GM21786 (cell line): ENCODE data around the gene TMEM272.

Source experiments
- ATAC-seq: cut with Tn5 transposase; IDR thresholded peaks from one replicate; pipeline ENCODE4 v1.9.1; 2021; ENCODE audit not compliant: unreplicated experiment

TMEM272 gene

GRCh38 chr13:51783428-51784094, 61.4 kb downstream of the TMEM272 start:
- no peak for ATAC-seq

- ATAC-seq, result no peak
These were observed 62.8 kb downstream of the TMEM272 start for GRCh38 chr13:51782026-51782710.

- peak; percentile 75 for ATAC-seq
These were observed 63.5 kb downstream of the TMEM272 start for GRCh38 chr13:51781246-51782022.

- ATAC-seq, result no peak
These were observed 64.9 kb downstream of the TMEM272 start for GRCh38 chr13:51780099-51780498.

GRCh38 chr13:51778392-51778791, 66.6 kb downstream of the TMEM272 start:
- no peak for ATAC-seq

GRCh38 chr13:51777921-51778320, 67.1 kb downstream of the TMEM272 start:
- no peak for ATAC-seq

GRCh38 chr13:51776179-51776578, 68.8 kb downstream of the TMEM272 start:
- ATAC-seq, result no peak

- no peak for ATAC-seq
These were observed 71.5 kb downstream of the TMEM272 start for GRCh38 chr13:51773515-51773914.

GRCh38 chr13:51772781-51773180, 72.2 kb downstream of the TMEM272 start:
- no peak for ATAC-seq

GRCh38 chr13:51772105-51772455, 72.9 kb downstream of the TMEM272 start:
- ATAC-seq, result no peak

- ATAC-seq, result no peak
These were observed 73.4 kb downstream of the TMEM272 start for GRCh38 chr13:51771418-51772104.

GRCh38 chr13:51770681-51771417, 74.1 kb downstream of the TMEM272 start:
- no peak for ATAC-seq

GRCh38 chr13:51770160-51770559, 74.8 kb downstream of the TMEM272 start:
- ATAC-seq, result no peak

- ATAC-seq, result no peak
These were observed 75.4 kb downstream of the TMEM272 start for GRCh38 chr13:51769455-51770127.

GRCh38 chr13:51768976-51769375, 76.0 kb downstream of the TMEM272 start:
- ATAC-seq, result no peak

GRCh38 chr13:51768378-51768921, 76.5 kb downstream of the TMEM272 start:
- ATAC-seq, result no peak

- no peak for ATAC-seq
These were observed 77.9 kb downstream of the TMEM272 start for GRCh38 chr13:51767100-51767499.

GRCh38 chr13:51765142-51765515, 79.8 kb downstream of the TMEM272 start:
- ATAC-seq, result no peak

GRCh38 chr13:51764184-51765141, 80.5 kb downstream of the TMEM272 start:
- ATAC-seq, result peak; percentile 78
